ENCODE data around the gene YPEL4.
"Not testable (repeated sequence)": the region's sequence is repeated elsewhere in the genome, so short reads cannot be mapped to it uniquely, and the experiment has no call there.

YPEL4 gene, protein sequence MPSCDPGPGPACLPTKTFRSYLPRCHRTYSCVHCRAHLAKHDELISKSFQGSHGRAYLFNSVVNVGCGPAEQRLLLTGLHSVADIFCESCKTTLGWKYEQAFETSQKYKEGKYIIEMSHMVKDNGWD

DNA sequence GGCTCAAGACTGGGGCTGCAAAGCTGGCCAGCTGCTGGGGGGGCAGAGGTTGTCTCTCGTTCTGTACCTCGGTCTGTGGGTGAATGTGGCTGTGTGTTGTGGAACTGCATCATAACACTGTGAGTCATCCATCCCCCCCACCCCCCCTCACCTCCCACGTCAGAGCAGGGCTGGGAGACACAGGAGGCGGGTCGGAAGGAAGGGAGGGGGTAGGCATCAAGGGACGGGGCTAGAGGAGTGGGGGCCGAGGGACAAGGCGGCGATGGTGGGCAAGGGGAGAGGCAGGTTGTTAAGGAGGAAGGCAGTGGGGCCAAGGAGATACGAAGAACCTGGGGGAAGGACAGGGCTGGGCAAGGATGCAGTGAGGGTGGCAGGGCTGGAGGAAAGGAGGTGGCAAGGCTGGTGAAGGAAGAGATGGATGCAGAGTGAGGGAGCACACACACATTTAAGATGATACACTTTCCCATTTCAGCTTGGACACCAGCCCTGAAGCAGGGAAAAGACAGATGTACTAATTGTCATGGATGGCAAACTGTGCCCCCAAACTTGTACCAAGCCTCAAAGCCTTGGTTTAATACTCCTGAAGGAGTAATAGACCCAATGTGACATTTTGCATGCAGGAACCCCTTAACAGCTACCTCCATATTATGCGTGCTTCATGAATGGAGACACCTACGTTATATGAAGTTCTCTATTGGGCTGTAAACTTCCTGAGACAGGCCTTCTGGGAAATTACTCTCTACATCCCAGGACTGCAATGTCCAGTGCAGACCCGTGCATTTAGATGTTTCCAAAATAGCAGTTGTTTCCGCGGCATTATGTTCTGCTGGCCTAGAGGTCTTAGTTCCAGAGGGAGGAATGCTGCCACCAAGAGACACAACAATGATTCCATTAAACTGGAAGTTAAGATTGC, at the start of gene YPEL4:
Gene YPEL4 (minus strand): TSS at position 87 of the 913 bp plus-strand sequence. CDS start 2,805 bp downstream, outside the sequence.
- DNase-seq, result peak; percentile 79

DNA sequence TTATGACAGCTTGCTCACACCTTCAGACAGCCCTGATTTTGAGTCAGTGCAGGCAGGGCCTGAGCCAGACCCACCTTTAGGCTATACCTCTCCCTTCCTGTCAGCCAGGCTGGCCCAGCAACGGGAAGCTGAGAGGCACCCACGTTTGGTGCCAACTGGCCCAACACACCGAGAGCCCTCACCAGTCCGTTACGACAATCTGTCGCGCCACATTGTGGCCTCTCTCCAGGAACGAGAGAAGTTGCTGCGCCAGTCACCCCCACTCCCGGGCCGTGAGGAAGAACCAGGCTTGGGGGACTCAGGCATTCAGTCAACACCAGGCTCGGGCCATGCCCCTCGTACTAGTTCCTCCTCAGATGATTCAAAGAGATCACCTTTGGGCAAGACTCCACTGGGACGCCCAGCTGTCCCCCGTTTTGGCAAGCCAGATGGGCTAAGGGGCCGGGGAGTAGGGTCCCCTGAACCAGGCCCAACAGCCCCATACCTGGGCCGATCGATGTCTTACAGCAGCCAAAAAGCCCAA, 49.2 kb upstream of the YPEL4 start:
- no peak for DNase-seq

DNA sequence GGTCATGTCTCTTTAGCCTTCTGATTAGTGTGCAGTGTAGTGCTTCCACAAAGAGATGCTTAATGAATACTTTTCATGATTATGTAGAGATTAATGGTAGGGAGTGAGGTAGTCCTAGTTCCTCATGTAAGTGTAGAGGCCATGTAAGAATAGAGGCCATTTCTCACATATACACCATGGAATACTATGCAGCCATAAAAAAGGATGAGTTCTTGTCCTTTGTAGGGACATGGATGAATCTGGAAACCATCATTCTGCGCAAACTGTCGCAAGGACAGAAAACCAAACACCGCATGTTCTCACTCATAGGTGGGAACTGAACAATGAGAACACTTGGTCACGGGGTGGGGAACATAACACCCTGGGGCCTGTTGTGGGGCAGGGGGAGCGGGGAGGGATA, 40.8 kb upstream of the YPEL4 start:
- not testable (repeated sequence) for DNase-seq

GRCh38 chr11:57681168-57681567, 31.5 kb upstream of the YPEL4 start:
- DNase-seq, result no peak

- no peak for DNase-seq
Measured at GRCh38 chr11:57680552-57680874, 30.8 kb upstream of the YPEL4 start.

DNA sequence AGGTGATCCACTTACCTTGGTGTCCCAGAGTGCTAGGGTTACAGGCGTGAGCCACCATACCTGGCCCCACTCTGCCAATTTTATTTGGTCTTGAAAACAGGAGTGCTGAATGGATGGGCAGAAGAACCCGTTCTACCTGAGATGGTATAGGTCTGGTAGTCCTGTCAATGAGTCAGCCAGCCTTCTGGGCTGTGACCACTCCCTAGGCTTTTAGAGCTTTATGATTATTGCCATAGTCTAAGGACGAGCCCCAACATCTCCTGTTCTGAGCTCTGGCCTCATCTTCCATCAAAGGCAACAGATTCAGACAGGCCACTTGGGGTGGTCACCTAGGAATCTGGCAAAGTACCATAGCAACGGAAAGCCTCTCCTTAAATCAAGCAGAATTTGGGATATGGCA, 29.7 kb upstream of the YPEL4 start:
- no peak for DNase-seq

DNA sequence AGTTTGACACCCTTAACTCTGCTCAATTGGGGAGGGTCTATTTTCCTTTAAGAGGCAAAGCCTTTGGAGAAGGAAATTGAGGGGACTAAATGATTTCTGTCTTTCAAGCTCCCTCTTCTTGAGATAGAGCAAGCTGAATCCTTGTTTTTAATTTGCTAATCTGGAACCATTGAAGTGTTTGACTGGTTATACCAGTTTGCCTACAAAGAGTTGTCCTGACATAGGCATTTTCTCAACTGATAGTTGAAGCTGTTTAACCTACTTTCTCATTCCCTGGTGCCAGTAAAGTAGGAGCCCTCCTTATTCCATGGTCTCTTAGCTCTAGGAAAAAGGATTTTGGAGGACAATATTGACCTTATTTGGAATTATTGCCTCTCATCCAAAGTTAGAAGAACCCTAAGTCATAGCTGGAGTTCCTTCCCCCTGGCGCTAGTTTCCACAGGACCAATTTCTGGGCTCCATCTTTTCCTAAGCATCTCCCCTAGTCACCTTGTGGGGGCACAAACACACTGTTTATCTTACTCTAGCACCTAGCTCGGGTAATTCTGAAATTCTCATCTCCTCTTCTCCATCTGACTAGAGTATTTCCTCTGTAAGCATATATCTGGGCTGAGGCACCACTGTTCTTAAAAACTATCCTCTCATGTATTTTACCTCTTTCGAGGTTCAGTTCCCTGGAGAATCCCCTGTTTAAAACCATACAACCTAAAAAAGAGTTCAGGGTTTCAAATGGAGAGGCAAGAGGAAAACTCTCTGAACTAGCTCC, 25.6 kb upstream of the YPEL4 start:
- no peak for DNase-seq

GRCh38 chr11:57674251-57674650, 24.5 kb upstream of the YPEL4 start:
- no peak for DNase-seq

DNA sequence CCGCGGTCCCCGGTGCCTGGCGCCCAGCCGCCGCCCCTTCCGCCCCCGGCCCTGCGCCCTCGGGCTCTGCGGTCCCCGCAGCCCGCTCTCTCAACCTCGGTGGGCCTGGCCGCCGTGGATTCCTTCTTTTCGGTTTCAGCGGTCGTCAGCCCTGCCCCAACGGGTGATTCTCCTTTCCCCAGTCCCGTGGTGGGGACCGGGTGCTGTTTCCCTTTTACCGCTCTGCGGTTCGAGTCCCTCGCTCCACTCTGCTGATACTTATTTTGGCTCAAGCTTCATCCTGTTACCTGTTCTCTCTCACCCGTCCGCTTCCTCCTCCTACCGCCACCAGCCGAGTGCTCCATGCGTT, 18.7 kb upstream of the YPEL4 start:
- DNase-seq, result no peak

- DNase-seq, result peak; percentile 98
Measured at GRCh38 chr11:57667736-57668433, 18.2 kb upstream of the YPEL4 start, which contains the start of gene ZDHHC5. Gene ZDHHC5 (plus strand): TSS chr11:57668114. CDS start chr11:57673091, 4,977 bp downstream.

GRCh38 chr11:57667117-57667735, 17.5 kb upstream of the YPEL4 start:
- peak; percentile 90 for DNase-seq

DNA sequence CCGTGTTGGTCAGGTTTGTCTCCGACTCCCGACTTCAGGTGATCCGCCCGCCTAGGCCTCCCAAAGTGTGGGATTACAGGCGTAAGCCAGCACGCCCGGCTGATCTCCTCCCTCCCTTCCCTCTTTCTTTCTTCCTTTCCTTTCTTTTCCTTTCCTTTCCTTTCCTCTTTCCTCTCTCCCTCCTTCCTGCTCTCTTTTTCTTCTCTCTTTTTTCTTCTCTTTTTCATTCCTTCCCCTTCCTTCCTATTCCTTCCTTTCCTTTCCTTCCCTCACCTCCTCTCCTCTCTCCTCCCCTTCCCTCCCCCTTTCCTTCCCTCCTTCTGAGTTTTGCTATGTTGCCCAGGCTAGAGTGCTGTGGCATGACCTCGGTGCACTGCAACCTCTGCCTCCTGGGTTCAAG, 14.3 kb upstream of the YPEL4 start:
- DNase-seq, result no peak

DNA sequence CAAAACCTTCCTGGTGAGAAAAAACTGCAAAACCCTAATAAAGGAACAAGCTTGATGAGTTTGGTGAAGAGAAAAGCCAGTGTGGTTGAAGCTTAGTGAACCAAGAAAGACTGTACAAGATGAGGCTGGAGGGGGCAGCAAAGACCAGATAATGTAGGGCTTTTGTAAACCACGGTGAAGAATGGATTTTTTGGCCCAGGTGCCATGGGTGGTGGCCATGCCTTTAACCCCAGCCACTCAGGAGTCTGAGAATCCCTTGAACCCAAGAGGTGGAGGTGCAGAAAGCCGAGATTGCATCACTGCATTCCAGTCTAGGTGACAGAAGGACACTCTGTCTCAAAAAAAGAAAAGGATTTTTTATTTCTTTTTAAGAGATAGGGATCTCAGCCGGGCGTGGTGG, 13.2 kb upstream of the YPEL4 start:
- DNase-seq, result no peak

- DNase-seq, result no peak
Measured at GRCh38 chr11:57659669-57660068, 10.0 kb upstream of the YPEL4 start.

- no peak for DNase-seq
Measured at GRCh38 chr11:57658023-57658361, 8.3 kb upstream of the YPEL4 start.

DNA sequence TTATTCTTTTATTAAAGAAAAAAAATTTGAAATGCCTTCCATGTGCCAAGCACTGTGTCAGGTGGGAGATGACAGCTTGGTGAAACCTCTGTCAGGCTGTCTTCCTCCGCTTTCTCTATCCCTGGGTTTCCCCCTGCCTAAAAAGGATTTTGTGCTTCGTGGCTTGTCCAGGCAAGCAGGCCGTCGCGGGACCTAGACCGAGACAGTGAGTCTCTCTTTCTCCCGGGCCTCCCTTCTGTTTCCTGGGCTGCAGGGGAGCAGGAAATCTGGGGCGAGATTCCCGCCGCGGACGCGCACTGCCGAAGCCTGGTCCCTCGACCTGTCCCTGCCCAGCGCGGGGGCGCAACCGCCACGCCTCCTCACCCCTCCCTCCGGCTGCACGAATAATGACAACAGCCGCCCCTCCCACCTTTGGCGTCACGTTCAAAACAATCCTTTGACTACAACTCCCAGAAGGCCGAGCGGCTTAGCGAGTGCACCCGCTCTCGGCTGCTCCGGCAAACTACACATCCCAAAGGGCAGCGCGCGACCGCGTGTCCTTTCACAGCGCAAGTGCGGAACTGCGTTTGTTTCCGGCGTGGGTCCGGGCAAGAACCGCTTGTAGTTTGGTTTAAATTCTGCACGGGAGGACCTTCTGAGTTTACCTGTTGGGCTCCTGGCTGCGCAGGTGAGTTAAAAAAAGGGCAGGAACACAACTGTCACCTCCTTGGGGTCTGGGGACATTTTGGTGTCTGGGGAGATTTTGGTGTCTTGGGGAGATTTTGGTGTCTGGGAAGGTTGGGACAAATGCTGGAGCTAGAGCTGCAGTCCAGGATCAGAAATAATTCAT, 7.7 kb upstream of the YPEL4 start, which contains the start of gene CLP1:
Gene CLP1 (plus strand): TSS at position 569 of the 829 bp plus-strand sequence. CDS start 1,715 bp downstream, outside the sequence.
- DNase-seq, result peak; percentile 99

DNA sequence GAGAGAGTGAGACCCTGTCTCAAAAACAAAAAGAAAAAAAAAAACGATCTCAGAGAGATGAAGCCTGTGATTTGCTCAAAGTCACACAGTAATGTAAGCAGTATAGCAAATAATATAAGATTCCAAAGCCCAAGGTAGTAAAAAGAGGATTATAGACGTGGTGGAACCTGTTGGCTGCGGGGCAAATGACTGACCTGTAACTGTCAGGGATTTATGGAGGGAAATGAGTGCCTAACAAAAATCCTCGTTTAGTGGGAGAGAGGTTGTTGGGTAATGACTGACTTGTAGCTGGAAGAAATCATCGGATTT, 7.1 kb upstream of the YPEL4 start:
- no peak for DNase-seq

DNA sequence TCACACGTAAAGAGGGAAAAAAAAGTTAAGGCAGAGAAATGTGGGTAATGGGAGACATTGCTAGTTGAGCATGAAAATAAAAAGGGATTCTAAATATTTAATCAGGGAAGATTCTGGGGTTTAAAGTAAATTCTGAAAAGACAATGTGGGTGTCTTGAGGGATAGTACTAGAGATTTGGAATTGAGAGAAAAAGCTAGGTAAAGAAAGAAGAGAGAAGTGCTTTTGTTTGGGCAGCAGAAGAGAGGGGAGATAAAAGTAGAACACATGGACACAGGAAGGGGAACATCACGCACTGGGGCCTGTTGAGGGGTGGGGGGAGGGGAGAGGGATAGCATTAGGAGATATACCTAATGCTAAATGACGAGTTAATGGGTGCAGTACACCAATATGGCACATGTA, 3.5 kb upstream of the YPEL4 start:
- DNase-seq, result no peak

GRCh38 chr11:57652662-57653061, 3.0 kb upstream of the YPEL4 start:
- no peak for DNase-seq

DNA sequence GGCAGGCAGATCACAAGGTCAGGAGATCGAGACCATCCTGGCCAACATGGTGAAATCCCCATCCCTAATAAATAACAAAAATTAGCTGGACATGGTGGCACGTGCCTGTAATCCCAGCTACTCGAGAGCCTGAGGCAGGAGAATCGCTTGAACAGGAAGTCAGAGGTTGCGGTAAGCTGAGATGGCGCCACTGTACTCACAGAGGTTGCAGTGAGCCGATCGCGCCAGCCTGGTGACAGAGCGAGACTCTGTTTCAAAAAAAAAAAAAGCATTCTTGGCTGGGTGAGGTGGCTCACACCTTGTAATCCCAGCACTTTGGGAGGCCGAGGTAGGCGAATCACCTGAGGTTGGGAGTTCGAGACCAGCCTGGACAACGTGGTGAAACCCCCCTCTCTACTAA, 2.5 kb upstream of the YPEL4 start:
- DNase-seq, result not testable (repeated sequence)

GRCh38 chr11:57651408-57651807, 1.7 kb upstream of the YPEL4 start:
- DNase-seq, result no peak

GRCh38 chr11:57650739-57651090, 1.0 kb upstream of the YPEL4 start:
- no peak for DNase-seq

All from activated CD8-positive, alpha-beta memory T cell treated with anti-CD3 and anti-CD28 coated beads for 24 hours (primary cell).